ENCODE measurements around the gene PAPOLG. TPM values are rescaled to one million over a fixed set of nuclear protein-coding genes. Genes with fewer than 3 reads are reported as not detected.

Gene PAPOLG
- total RNA-seq, result 10.2 and 10.5 TPM in 2 replicates

DNA sequence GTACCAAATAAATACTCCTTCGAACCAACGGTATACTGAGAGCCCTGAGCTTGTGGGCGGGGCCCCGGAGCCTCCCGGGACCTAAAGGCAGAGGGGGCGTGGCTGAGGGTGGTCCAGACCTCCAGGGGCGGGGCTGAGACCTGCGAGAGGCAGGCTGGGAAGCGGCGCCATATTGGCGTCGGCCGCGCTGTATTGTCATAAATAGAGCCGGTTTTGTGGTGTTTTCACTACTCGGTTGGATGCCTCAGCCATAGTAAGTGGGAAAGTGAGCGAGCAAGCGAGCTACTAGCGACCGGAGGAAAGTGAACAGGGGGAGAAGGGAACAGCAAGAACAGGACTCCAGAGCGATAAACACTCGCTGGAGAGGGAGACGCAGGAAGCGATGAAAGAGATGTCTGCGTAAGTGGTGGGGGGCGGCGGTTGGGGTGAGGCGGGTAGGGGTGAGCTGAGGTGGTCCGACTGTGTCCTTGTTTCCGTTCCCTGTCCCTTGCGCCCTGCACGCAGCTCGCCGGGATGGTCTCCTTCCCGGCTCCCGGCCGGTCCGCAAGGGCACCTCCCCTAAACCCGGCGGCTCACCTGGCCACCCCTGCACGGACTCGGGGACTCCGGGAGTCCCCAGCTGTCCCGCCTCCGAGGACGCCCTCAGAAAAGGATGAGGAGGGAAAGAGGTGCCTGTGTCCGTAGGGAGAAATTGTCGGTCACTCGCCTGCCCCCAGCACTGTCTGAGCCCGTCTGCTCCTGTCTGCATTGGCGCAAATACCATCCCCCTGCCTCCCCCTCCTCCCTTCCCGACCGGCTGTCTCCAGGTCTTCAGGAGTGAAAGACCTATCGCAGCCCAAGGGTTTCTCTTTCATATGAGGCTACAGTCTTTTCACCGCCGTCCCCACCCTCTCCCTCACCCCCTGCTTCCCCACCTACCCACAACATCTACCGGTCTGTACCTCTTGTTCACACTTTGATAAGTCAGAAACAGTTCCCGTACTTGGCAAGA, at the start of gene PAPOLG:
Gene PAPOLG (plus strand): TSS at position 172 of the 991 bp plus-strand sequence. CDS start 211 bp downstream, at position 383.

Other genes starting within 250 kb of the PAPOLG start
- not detected in 2 replicates for gene BCL11A, start 202.6 kb upstream of the PAPOLG start, total RNA-seq
- gene REL, start 125.3 kb downstream of the PAPOLG start, total RNA-seq, result 0.72 and 2.4 TPM in 2 replicates

Data from cardiac atrium fibroblast (primary cell).